GM12892 (cell line): ENCODE measurements around the gene MRTFB.

ENCODE experiments used
- POLR2A ChIP-seq: IDR thresholded peaks from 2 replicates; pipeline ENCODE4 v1.6.1; 2011; ENCODE audit warnings: low read depth, low read length, control low read depth
- POLR2AphosphoS5 ChIP-seq: IDR thresholded peaks from 2 replicates; pipeline ENCODE4 v1.6.1; 2011; ENCODE audit warnings: low read depth, low read length, control low read depth
- TAF1 ChIP-seq: IDR thresholded peaks from 2 replicates; pipeline ENCODE4 v1.6.1; 2011; ENCODE audit warnings: low read depth, mild to moderate bottlenecking, control low read depth, low read length, borderline replicate concordance

DNA sequence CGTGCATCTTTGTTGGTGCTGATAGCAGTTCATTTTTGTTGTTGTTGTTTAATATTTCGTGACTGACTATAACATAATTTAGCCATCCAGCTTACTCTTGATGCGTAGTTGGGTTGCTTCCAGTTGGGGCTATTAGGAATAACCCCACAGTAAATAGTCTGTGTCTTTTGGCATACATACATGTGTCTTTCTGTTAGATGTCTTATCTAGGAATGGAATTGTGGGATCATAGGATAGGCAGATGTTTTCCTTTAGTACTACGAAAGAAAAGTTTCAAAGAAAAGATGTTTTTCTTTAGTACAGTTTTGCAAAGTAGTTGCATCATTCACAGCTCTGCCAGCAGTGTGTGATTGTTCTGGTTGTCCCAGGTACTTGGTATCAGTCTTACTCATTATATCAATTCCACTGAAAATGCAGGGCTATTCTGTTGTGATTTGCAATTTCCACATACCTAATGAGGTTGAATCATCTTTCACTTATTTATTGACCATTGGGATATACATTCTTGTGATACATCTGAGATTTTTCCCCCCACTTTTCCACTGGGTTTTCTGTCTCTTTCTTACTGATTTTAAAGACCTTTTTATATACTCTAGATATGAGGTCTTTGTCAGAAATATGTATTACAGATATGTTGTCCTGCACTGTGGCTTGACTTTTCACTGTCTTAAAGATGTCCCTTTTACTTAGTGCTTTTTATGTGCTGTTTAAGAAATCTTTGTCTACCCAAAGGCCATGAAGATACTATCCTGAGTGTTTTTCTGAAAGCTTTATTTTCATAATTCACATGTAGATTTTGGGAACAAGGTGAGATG lies 173.3 kb downstream of the MRTFB start:
- no peak for TF ChIP-seq POLR2A
- no peak for TF ChIP-seq POLR2AphosphoS5
- TF ChIP-seq TAF1: no peak
